Melanocyte of skin (primary cell): ENCODE measurements around the gene ATXN7. TPM values are rescaled to one million over a fixed set of nuclear protein-coding genes. Genes with fewer than 3 reads are reported as not detected.

Experiments used
- small RNA-seq, 2 donors: library from RNA; depleted of rRNA; stranded (forward); fragments of <200 nt; gene quantifications; one replicate each; pipeline ENCODE3, GENCODE V24; 2012
- total RNA-seq, 2 donors: library from RNA; depleted of rRNA; stranded (reverse); fragments of >200 nt; gene quantifications; 2 replicates each; pipeline ENCODE4 v1.2.3, GENCODE V29; 2012

The ATXN7 gene, protein sequence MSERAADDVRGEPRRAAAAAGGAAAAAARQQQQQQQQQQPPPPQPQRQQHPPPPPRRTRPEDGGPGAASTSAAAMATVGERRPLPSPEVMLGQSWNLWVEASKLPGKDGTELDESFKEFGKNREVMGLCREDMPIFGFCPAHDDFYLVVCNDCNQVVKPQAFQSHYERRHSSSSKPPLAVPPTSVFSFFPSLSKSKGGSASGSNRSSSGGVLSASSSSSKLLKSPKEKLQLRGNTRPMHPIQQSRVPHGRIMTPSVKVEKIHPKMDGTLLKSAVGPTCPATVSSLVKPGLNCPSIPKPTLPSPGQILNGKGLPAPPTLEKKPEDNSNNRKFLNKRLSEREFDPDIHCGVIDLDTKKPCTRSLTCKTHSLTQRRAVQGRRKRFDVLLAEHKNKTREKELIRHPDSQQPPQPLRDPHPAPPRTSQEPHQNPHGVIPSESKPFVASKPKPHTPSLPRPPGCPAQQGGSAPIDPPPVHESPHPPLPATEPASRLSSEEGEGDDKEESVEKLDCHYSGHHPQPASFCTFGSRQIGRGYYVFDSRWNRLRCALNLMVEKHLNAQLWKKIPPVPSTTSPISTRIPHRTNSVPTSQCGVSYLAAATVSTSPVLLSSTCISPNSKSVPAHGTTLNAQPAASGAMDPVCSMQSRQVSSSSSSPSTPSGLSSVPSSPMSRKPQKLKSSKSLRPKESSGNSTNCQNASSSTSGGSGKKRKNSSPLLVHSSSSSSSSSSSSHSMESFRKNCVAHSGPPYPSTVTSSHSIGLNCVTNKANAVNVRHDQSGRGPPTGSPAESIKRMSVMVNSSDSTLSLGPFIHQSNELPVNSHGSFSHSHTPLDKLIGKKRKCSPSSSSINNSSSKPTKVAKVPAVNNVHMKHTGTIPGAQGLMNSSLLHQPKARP
- total RNA-seq = 10 to 100 TPM; 11.4 to 15.0 TPM

GRCh38 chr3:63863150-63864007, at the start of gene ATXN7, which contains the start of gene THOC7:
ATXN7 (plus strand) TSS chr3:63863867; CDS start chr3:63912599, 48,732 bp downstream.
THOC7 (minus strand) TSS chr3:63863805; CDS start chr3:63863790, 15 bp downstream.

DNA sequence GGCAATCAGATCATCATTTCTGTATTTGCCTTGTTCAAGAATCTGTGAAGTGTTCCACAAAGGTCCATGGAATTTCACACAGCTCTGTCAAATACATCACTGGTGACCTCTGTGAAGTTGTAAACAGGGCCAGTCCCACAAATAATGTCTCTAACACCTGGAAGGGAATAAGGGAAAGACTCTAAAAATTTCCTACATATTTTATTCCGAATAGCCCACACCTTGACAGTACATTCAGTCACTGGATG, 44.6 kb upstream of the ATXN7 start, which contains the start of gene C3orf49:
Gene C3orf49 (plus strand): TSS at position 149 of the 248 bp plus-strand sequence. CDS start 173 bp downstream, outside the sequence.

GRCh38 chr3:63911873-63912767, 48.5 kb downstream of the ATXN7 start, which contains the start of gene SCAANT1:
SCAANT1 (minus strand) TSS chr3:63912383.

GRCh38 chr3:64023187-64023860, 159.7 kb downstream of the ATXN7 start, which contains the start of gene PSMD6:
PSMD6 (minus strand) TSS chr3:64023494; CDS start chr3:64023419, 75 bp downstream.

Small RNA genes lying within 50 kb of the gene (small RNA-seq; reads per million reads assigned to genes)
- gene SCAANT1 = 0 reads per million in 2 donors

Other genes starting within 250 kb of the ATXN7 start
- not detected for gene SNTN, start 211.2 kb upstream of the ATXN7 start, total RNA-seq
- gene C3orf49, start 44.6 kb upstream of the ATXN7 start, total RNA-seq = not detected
- 10 to 100 TPM; 27.2 to 44.6 TPM for gene THOC7, start 62 bp upstream of the ATXN7 start, total RNA-seq
- gene SCAANT1, start 48.5 kb downstream of the ATXN7 start, total RNA-seq = not detected
- 100 to 1,000 TPM in 1 of 2 donors, 10 to 100 TPM in 1; 92.2 to 127 TPM for gene PSMD6, start 159.6 kb downstream of the ATXN7 start, total RNA-seq